Activated B cell treated with CpG ODN at 0.5 μM for 24 hours (primary cell): Measurements from ENCODE around the gene SPRY2. TPM values are rescaled to one million over a fixed set of nuclear protein-coding genes. Genes with fewer than 3 reads are reported as not detected.

Experiments used
- ATAC-seq: fragments of 200-7000 bp; cut with Tn5 transposase; one replicate; pipeline ENCODE4 v1.10.0; 2021; ENCODE audit warnings: low read depth, mild to moderate bottlenecking, moderate library complexity
- CTCF ChIA-PET: fragments of 350-600 bp; sonication (Branson Sonifier 250); formaldehyde crosslinking; loops from one replicate; lab custom pipeline; 2021; ENCODE audit warnings: antibody characterized with exemption; lab: Charles Lee
- POLR2A ChIA-PET: fragments of 350-600 bp; sonication (Branson Sonifier 250); formaldehyde crosslinking; loops from one replicate; lab custom pipeline; 2021; ENCODE audit warnings: antibody characterized with exemption; lab: Charles Lee
- DNase-seq: peaks from one replicate; pipeline ENCODE4 v3.0.0; 2022
- H3K27ac Mint-ChIP-seq: one replicate; pipeline ENCODE4 v1.8.0; 2020; ENCODE audit warnings: mixed read lengths
- H3K27me3 Mint-ChIP-seq: one replicate; pipeline ENCODE4 v1.8.0; 2021; ENCODE audit warnings: mixed read lengths
- H3K36me3 Mint-ChIP-seq: one replicate; pipeline ENCODE4 v1.8.0; 2021; ENCODE audit warnings: low read depth, mixed read lengths
- H3K4me1 Mint-ChIP-seq: one replicate; pipeline ENCODE4 v1.8.0; 2021; ENCODE audit warnings: mixed read lengths
- H3K4me3 Mint-ChIP-seq: one replicate; pipeline ENCODE4 v1.8.0; 2020; ENCODE audit warnings: mild to moderate bottlenecking, mixed read lengths
- H3K9me3 Mint-ChIP-seq: one replicate; pipeline ENCODE4 v1.8.0; 2020; ENCODE audit warnings: mixed read lengths
- intact Hi-C: fragments of 100-400 bp; cut with micrococcal nuclease; formaldehyde crosslinking; loops from one replicate; pipeline ENCODE4 v1.15.1; 2024
- total RNA-seq: library from RNA; stranded (reverse); gene quantifications from 2 replicates; pipeline ENCODE4 v1.2.3, GENCODE V29; 2022
- TF ChIP-seq, protein P1 (sequence below): fragments of 200-600 bp; IDR thresholded peaks from one replicate; pipeline ENCODE4 v1.8.0; 2022; ENCODE audit warnings: antibody characterized with exemption, mild to moderate bottlenecking

The SPRY2 gene, protein sequence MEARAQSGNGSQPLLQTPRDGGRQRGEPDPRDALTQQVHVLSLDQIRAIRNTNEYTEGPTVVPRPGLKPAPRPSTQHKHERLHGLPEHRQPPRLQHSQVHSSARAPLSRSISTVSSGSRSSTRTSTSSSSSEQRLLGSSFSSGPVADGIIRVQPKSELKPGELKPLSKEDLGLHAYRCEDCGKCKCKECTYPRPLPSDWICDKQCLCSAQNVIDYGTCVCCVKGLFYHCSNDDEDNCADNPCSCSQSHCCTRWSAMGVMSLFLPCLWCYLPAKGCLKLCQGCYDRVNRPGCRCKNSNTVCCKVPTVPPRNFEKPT
- total RNA-seq: 0.73 and 1.00 TPM in 2 replicates

DNA sequence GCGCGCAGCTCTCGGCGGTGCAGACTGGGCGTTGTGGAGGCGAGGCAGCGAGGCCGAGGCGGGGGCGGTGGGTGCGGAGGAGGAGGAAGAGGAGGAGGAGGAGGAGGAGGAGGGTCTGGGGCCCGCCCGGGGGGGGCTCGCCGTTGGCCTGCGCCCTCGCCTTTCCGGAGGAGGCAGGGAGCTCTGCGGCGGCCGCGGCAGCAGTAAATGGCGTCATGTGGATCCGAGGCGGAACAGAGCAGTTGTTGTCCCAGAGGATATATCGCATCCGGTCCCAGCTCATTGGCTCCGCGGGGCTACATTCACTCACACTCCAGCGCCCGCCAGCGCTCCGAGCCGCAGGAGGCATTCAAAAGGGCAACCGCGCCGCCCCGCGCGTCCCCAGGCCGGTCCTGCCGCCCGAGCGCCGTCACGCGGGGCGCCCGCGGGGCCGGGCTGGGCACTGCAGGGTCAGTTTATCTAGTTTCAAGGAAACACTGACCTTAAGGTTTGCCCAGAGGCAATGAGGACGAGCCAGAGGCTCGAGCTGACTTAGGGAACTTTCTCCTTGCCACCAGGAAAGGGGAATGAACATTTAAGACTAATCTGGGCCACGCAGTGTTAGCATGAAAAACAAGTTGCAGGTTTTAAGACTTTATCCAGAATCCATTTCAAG, at the start of gene SPRY2:
Gene SPRY2 (minus strand): TSS at position 26 of the 655 bp plus-strand sequence. CDS start 3,421 bp downstream, outside the sequence.
- intact Hi-C loops: loop anchor here (5.0 to 10.0 kb wide), 5 partner anchors 369 to 636 kb away; no protein-coding TSS in a partner anchor
- CTCF ChIA-PET: interaction anchor here (0.7 to 1.5 kb wide), 4 partner anchors 21 to 565 kb away, joined by 3 to 5 read pairs (median 3); no protein-coding TSS in a partner anchor
- DNase-seq (peak; percentile 54), ATAC-seq (peak; percentile 74)
- Mint-ChIP-seq H3K36me3 (no peaks in the 10 kb centered on the region), H3K9me3 (no peaks in the 10 kb centered on the region), H3K27me3 (peaks cover 19% of the 10 kb centered on the region), H3K27ac (peak within 1 kb of the TSS; percentile 65), H3K4me1 (peaks cover 25% of the 10 kb centered on the region), H3K4me3 (peak within 1 kb of the TSS; percentile 82)
- TF ChIP-seq, protein P1, sequence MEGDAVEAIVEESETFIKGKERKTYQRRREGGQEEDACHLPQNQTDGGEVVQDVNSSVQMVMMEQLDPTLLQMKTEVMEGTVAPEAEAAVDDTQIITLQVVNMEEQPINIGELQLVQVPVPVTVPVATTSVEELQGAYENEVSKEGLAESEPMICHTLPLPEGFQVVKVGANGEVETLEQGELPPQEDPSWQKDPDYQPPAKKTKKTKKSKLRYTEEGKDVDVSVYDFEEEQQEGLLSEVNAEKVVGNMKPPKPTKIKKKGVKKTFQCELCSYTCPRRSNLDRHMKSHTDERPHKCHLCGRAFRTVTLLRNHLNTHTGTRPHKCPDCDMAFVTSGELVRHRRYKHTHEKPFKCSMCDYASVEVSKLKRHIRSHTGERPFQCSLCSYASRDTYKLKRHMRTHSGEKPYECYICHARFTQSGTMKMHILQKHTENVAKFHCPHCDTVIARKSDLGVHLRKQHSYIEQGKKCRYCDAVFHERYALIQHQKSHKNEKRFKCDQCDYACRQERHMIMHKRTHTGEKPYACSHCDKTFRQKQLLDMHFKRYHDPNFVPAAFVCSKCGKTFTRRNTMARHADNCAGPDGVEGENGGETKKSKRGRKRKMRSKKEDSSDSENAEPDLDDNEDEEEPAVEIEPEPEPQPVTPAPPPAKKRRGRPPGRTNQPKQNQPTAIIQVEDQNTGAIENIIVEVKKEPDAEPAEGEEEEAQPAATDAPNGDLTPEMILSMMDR: no peak
- POLR2A ChIA-PET: interaction anchor here (0.7 to 1.2 kb wide), 2 partner anchors 60 to 65 kb away, joined by 4 to 10 read pairs; no protein-coding TSS in a partner anchor

DNA sequence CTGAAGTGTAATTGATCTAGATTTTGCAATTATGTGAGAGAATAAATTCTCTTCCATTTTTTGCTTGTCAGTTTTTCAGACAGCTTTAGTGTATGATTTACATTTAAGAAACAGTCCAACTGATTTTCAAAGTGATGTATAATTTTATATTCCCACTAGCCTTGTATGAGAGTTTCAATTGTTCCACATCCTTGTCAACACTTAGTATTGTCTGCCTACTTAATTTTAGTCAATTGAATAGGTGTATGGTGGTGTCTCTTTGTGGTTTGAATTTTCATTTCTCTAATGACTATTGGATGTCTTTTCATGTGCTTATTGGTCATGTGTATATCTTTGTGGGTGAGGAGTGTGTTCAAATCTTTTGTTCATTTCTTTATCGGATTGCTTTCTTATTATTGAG, 49.4 kb upstream of the SPRY2 start:
- Mint-ChIP-seq H3K9me3 (peaks cover 7% of the 10 kb centered on the region), H3K4me1 (peaks cover 6% of the 10 kb centered on the region), H3K4me3 (no peak overlapping the region), H3K36me3 (no peaks in the 10 kb centered on the region), H3K27me3 (peaks cover 2% of the 10 kb centered on the region), H3K27ac (no peak overlapping the region)
- DNase-seq (no peak), ATAC-seq (no peak)
- intact Hi-C loops: no loop called here
- TF ChIP-seq, protein P1: no peak
- ChIA-PET POLR2A (no interaction called here), CTCF (no interaction called here)

DNA sequence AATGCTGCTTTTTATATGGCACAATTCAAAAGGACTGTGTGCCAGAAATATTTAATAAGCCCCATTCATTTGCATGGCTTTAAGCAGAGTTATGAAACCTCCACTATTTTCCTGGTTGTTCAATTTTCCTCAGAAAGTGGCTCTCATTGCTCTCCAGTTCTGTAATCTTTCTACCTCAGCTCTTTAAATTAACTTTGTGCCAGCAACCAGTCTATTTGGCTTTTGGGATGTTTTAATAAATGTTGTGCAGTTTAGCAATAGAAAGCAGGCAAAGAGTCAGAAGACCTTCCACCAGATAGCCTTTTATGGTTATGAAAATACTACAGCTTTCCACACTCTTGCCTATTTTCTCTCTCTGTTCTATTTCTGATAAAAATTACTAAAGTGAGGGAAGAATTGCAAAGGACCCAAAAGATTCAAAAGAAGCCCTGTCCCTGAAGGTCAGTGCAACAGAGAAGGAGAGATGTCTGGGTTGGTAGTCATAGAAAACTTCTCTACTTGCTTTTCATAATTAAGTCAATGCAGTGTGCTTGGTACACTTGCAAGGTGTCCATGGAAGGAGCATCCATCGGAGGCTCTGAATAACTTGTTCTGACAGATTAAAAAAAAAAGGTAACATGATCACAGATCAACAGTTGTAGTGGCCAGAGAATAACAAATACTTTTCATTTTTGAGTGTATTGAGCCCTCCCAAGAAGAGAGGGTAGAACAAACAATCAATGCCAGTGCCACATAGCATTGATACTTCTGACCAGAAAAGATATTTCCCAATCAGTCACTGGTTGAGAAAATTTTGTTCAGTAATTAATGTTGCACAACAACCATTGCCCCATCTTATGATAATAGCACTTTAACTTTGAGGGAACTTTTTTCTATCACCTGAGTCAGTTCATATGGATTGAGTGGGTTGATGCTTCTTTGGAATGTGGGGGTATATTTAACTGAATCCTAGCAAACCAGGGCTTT, 48.4 kb upstream of the SPRY2 start:
- TF ChIP-seq, protein P1: no peak
- Mint-ChIP-seq H3K27ac (no peak overlapping the region), H3K4me3 (no peak overlapping the region), H3K4me1 (peaks cover 6% of the 10 kb centered on the region), H3K9me3 (peaks cover 7% of the 10 kb centered on the region), H3K27me3 (peaks cover 2% of the 10 kb centered on the region), H3K36me3 (no peaks in the 10 kb centered on the region)
- ATAC-seq: no peak
- ChIA-PET CTCF (no interaction called here), POLR2A (no interaction called here)
- intact Hi-C loops: no loop called here
- no peak for DNase-seq

DNA sequence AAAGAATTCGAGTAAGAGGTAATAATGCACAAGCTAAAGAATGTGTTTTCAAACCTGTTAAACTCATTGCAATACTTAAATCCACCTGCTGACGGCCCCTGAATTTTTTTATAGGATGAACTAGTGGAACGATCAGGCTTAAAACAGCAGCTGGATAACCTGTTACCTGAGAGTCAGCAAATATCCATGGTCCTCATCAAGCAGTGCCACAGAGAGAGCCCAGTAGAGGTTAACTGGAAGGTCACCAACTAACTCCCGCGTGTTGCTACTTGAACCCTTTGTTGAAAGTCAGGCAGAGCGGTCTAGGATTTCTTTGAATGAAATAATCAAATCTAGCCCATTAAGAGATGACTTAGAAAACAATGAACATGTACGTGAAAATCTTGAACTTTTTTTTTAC, 47.6 kb upstream of the SPRY2 start:
- no peak overlapping the region for H3K27ac Mint-ChIP-seq
- no peak overlapping the region for H3K4me3 Mint-ChIP-seq
- intact Hi-C loops: no loop called here
- peaks cover 6% of the 10 kb centered on the region for H3K4me1 Mint-ChIP-seq
- no peak for DNase-seq
- POLR2A ChIA-PET: no interaction called here
- CTCF ChIA-PET: no interaction called here
- no peaks in the 10 kb centered on the region for H3K36me3 Mint-ChIP-seq
- no peaks in the 10 kb centered on the region for H3K27me3 Mint-ChIP-seq
- peaks cover 5% of the 10 kb centered on the region for H3K9me3 Mint-ChIP-seq
- TF ChIP-seq, protein P1: no peak
- no peak for ATAC-seq
